GM18517 (cell line): Measurements from ENCODE around the gene AIG1.
"Not testable (repeated sequence)": the region's sequence is repeated elsewhere in the genome, so short reads cannot be mapped to it uniquely, and the experiment has no call there.

Experiments used
- ATAC-seq: cut with Tn5 transposase; IDR thresholded peaks from one replicate; pipeline ENCODE4 v1.9.1; 2021; ENCODE audit warnings: mild to moderate bottlenecking, moderate library complexity; ENCODE audit not compliant: unreplicated experiment

AIG1 gene

DNA sequence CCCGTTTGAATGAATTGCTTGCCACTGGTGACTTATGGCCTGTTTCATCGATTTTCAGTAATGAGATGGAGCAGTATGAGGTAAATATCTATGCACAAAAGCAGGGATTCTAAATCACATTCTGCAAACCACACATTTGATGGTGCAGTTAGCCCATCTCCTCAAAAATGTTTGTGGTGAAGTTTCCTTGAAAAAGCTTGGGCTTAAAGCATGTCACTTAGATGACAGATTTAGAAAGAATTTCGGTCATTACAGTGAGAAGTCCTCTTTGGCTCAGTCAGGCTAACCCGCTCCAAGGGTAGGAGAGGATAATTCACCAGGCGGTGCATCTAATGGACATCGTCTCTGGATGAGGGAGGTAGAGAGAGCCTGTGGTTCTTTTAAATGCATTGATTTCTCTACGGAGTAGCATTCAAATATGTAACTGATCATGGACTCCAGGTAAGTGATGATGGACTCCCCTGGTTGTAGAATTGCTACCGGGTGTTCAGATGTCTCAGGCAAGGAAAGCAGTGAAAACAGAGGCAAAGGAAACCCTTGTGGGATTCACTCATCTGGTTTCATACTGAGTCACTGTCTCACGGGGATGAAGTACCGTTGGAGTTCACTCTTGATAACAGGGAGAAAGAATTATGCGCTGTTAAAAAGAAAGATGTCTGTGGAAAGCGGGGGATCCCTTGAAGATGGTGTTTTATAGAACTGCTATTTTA is 65.3 kb downstream of the AIG1 start:
- ATAC-seq: no peak

DNA sequence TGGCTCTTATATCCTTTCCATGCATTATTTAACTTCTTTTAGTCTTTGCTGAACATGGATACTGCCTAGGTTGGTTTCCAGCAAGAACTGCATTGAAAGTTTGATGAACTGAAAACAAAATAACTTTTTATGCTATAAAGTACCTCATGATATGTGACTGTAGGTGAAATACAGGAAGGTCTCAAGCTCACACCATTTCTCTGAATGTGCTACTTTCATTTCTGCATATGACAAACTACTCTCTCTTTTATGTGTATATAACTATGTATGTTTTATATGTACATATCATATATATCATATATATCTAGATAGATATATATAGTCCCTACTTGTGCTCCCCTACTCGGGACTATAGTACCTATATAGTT is 65.9 kb downstream of the AIG1 start:
- ATAC-seq: no peak

DNA sequence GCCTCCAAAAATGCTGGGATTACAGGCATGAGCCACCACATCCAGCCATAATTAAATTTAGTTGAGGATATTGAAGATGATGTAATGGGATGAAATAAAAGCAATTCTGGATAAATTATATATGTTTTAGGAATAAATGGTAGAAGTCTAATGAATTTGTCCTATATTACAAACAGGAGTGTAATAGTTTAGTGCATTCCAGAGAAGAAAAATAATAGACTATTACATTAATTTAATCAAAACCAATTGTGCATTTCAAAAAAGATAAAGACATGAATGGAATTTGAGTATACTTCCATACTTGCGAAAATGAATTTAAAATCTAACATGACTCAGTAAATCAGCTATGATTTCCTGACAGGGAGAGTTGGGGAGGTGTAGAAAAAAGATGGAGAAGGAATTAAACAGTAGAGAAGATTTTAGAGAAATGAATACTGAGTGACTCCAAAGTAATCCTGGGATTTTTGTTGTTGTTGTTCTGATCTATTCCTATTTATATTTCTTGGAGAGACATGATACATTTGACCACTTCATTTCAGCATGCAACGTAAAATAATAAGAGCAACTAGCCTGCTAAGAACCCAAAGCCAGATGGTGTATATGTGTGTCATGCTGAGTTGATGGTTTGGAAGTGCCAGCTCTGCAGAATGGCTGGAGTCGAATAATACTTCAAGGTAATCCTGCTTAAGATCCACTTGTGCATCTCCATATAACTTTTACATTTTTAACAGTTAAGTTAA is 67.4 kb downstream of the AIG1 start:
- no peak for ATAC-seq

- no peak for ATAC-seq
Observed at GRCh38 chr6:143128681-143129015, 68.0 kb downstream of the AIG1 start.

GRCh38 chr6:143130928-143131327 is 70.2 kb downstream of the AIG1 start:
- no peak for ATAC-seq

DNA sequence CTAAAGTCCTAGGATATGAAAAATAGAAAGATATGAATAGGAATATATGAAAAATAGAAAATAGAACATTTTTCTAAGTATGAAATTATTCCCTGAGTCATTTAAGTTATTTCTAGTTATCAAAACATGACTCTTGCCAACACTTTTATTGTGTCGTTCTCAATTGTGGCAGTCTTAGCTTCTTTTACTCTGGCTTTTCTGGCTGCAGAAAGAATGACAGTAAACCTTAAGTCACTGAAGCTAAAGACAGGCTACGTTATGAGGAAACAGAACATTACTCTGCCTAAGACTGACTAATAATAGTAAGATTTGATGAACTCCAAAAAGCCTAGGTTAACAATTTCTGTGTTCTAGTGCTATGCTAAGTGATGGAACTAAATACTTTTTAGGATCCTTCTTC is 74.6 kb downstream of the AIG1 start:
- no peak for ATAC-seq

- no peak for ATAC-seq
Observed at GRCh38 chr6:143135797-143136561, 75.3 kb downstream of the AIG1 start.

GRCh38 chr6:143136647-143137046 is 76.0 kb downstream of the AIG1 start:
- ATAC-seq: no peak

DNA sequence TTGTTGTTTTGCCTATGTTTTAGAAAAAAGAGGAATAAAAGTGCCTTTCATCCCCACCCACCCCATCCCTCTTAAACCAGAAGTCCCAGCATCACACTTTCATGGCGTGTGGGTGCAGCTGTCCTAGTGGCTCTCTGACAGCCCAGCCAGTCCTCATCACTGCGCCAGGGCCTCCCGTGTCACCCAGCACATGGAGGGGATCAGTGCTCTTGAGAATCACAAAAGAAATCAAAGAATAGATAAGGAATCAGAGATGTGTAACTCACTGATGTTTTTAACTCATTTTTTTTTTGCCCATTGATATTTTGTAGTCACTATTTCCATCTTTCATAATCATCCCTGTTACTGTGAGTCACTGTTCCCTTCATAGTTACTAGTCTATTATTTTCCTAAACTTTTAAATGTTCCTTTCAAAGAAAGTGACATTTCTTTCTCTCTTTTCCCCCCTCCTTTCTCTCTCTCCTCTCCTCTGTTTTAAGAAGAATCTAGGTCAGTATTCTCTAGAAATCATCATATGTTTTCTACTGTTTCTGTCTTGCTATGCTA is 78.6 kb downstream of the AIG1 start:
- ATAC-seq: no peak

DNA sequence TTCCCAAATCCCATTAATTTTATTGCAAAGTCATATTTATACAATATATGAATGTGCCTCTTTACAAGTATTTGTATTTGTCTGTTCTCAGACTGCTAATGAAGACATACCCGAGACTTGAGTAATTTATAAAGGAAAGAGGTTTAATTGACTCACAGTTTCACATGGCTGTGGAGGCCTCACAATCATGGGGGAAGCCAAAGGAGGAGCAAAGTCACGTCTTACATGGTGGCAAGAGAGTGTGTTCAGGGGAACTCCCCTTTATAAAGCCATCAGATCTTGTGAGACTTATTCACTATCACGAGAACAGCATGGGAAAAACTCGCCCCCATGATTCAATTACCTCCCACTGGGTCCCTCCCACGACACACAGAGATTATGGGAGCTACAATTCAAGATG is 79.2 kb downstream of the AIG1 start:
- ATAC-seq: not testable (repeated sequence)

DNA sequence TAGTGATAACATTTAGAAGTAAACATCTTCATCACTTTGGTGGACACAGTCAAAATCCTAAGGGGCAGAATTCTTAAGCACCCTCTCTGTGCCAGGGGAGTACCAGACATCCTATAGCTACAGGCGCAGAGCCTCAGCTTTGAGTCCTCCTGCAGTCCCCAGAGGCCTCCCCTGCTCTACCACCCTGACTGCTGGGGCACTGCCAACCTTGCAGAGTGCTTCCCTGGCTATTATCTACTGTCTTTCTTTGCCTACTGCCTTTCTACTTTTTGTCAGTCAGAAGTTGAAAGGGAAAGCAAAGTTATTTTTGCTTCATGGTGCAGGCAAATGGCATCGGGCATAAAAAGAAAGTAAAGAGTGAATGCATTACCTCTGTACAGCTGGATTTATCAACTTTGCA is 80.1 kb downstream of the AIG1 start:
- no peak for ATAC-seq

- no peak for ATAC-seq
Observed at GRCh38 chr6:143141442-143141841, 80.8 kb downstream of the AIG1 start.

DNA sequence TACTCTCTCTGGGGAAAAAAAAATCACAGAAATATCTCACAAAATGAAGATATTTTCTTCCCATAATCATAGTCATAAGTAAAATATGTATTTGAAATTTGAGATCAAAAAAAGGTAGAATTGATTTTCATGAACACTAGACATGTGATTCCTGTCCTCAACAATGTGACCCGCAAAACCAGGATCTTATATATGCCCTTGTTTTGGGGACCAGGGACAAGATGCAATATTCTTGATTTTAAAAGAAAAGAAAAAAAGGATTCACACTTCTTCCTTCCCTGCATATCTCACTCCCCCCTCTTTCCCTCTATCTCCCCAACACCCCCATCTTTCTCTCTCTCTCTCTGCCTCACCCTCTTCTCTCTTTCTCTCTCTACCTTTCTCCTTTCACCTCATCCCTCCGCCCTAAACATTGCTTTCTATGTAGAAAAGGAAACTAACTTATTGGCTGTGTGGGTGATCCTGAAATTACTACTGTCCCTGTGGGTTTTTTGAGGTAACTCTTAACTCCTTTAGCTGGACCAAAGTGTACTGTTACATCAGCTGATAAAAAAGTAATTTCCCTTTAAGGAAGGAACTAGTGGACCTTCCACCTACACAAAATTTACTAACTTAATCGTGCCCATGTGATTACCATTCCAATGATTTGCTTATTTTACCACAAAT is 85.6 kb downstream of the AIG1 start:
- no peak for ATAC-seq

- no peak for ATAC-seq
Observed at GRCh38 chr6:143149771-143150170, 89.1 kb downstream of the AIG1 start.

- no peak for ATAC-seq
Observed at GRCh38 chr6:143150281-143150680, 89.6 kb downstream of the AIG1 start.

GRCh38 chr6:143151381-143151780 is 90.7 kb downstream of the AIG1 start:
- no peak for ATAC-seq

DNA sequence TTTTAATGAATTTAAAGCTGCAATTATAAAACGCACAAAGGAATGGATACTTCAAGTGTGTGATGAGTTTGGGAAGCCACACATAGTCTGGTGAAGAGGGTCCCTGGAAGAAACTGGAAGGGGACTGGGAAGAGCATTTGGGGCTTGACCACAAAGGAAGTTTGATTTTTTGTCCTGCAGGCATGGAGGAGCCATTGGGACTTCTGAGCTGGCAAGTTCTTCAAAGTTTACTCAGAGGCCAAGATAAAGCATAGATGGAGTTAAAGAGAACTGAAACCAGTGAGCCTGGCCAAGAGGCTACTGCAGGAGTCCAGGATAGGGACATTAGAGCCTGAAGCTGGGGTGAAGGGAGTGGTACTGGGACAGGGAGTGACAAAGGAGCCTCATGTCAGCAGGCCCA is 95.0 kb downstream of the AIG1 start:
- no peak for ATAC-seq

DNA sequence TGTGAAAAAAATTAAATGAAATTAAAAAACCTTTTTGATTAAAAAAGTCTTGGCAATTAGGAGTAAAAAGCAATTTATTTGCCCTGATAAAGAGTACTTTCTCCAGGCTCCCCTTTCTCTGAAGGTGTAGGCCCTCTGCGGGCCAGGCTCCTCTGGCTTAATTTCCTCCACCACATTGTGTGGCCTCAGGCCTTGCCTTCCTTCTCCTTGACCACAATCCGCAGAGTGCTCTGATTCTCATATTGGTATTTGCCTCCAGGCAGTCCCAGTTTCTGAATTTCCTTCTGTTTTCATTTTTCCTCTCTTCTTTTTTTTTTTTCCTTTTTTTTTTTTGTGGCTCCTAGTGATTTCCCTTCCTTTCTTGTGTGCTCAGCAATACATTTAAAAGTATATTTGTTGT is 96.4 kb downstream of the AIG1 start:
- no peak for ATAC-seq

GRCh38 chr6:143158113-143158581 is 97.5 kb downstream of the AIG1 start:
- no peak for ATAC-seq

DNA sequence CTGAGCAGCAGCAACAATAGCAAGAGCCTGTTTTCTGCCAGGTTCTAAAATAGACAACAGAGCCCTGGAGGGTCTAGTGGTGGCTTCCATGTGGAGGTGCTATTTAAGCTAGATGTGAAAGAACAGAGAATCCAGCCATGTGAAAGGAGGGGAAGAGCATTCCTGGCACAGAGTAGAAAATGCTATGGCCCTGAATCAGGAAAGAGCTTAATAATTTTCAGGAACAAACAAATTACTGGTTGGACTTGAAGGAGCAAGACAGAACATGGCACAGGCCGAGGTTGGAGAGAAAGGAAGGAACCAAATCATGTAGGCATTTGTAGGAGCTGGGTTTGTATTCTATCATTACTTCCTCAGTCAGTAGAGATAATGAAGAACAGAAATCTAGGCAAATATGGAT is 98.3 kb downstream of the AIG1 start:
- ATAC-seq: no peak

GRCh38 chr6:143160015-143160414 is 99.3 kb downstream of the AIG1 start:
- ATAC-seq: no peak
